Measurements from ENCODE around the gene EZH1. TPM values are rescaled to one million over a fixed set of nuclear protein-coding genes. Genes with fewer than 3 reads are reported as not detected.

Gene EZH1
- polyA plus RNA-seq, 3 donors = 37.9 to 65.1 (median 41.3) TPM

DNA sequence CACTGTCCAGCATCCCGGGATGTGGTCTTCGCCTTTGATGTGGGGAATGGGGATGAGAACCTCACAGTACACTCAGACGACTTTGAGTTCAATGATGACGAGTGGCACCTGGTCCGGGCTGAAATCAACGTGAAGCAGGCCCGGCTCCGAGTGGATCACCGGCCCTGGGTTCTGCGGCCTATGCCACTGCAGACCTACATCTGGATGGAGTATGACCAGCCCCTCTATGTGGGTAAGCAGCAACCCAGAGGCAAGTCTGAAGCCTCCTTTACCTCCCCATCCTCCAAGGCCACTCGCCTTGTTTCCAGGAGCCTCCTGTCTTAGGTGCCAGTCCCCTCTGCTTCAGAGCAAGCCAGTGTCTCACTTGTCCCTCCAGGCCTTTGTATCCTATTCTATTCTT lies 52.4 kb downstream of the EZH1 start:
- no peak for DNase-seq (ENCODE audit: extremely low read depth in 1 of 11, low read depth in 9 of 11, low spot score in 4 of 11)

DNA sequence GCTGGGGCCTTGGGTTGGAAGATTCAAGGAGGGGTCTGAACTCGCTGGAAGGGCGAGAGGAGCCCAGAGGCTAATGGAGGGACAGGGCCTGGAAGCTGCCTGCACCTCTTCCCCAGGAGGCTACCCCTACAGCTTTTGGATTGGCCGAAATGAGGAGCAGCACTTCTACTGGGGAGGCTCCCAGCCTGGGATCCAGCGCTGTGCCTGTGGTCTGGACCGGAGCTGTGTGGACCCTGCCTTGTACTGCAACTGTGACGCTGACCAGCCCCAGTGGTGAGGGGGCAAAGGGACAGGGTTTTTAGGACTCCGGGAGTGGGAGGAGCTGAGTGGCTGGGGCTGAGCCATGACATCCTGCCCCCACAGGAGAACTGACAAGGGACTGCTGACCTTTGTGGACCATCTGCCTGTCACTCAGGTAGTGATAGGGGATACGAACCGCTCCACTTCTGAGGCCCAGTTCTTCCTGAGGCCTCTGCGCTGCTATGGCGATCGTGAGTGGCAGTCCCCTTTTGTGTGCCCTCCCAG lies 53.8 kb downstream of the EZH1 start:
- DNase-seq (ENCODE audit: extremely low read depth in 1 of 11, low read depth in 9 of 11, low spot score in 4 of 11) = no peak

GRCh38 chr17:42690596-42690995 lies 54.2 kb downstream of the EZH1 start:
- no peak for DNase-seq (ENCODE audit: extremely low read depth in 1 of 11, low read depth in 9 of 11, low spot score in 4 of 11)

- no peak for DNase-seq (ENCODE audit: extremely low read depth in 1 of 11, low read depth in 9 of 11, low spot score in 4 of 11)
These were observed 57.0 kb downstream of the EZH1 start for GRCh38 chr17:42687707-42688320.

DNA sequence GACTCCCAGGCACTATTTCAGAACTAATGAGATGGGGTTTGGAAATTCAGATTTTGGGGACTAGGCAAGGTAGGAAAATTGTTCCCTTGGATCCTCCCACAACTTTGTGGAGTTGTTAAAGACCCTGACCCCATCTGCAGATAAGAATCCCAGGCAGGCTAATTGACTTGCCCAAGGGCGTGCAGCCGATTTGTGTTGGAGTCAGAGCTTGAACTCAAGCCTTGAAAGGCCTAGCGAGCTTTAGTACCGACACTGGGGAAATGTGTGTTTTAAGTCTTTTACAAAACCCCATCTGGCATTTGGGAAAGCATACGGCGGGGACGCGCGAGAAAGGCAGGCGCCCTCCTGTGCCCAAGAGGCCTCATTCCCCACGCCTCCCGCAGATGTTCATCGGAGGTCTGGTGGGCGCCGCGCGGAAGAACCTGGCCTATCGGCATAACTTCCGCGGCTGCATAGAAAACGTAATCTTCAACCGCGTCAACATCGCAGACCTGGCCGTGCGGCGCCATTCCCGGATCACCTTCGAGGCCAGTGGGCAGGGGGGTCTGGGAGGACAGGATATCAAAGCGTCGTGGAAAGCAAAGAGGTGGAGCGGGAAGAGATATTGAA lies 58.2 kb downstream of the EZH1 start:
- DNase-seq (ENCODE audit: extremely low read depth in 1 of 11, low read depth in 9 of 11, low spot score in 4 of 11) = no peak

GRCh38 chr17:42685831-42686230 lies 59.0 kb downstream of the EZH1 start:
- no peak for DNase-seq (ENCODE audit: extremely low read depth in 1 of 11, low read depth in 9 of 11, low spot score in 4 of 11)

GRCh38 chr17:42684929-42685556 lies 59.8 kb downstream of the EZH1 start:
- DNase-seq (ENCODE audit: extremely low read depth in 1 of 11, low read depth in 9 of 11, low spot score in 4 of 11) = no peak

DNA sequence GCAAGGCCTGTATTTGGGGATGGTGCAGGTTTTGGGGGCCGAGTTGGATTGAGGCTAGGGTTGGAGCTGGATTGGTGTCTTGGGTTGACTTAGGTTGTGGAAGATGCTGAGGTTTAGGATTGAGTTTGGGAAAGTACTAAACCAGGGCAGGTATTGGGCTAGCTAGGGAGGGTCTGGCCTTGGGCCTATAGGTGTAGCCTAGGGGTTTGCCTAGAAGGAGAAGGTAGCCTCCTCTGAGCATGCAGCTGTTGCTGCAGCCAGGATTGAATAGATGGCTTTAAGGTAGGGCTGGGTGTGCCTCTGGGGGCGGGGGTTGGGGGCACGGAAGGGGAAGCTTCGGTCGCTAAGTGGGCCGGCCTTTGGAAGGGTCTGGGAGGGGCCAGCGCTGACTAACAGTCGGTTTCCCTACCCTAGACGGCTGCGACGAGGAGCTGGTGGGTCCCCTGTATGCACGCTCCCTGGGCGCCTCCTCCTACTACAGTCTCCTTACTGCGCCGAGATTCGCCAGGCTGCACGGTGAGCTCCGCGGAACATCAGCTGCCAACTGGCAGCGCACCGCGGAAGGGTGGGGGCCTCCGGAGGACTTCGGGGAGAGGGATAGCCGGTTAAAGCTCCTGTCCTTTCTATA lies 61.3 kb downstream of the EZH1 start:
- DNase-seq (ENCODE audit: extremely low read depth in 1 of 11, low read depth in 9 of 11, low spot score in 4 of 11) = no peak

- peak in 2 of 11 donors; percentile 69 to 70 for DNase-seq (ENCODE audit: extremely low read depth in 1 of 11, low read depth in 9 of 11, low spot score in 4 of 11)
These were observed 62.0 kb downstream of the EZH1 start for GRCh38 chr17:42682722-42683403.

- no peak for DNase-seq (ENCODE audit: extremely low read depth in 1 of 11, low read depth in 9 of 11, low spot score in 4 of 11)
These were observed 62.7 kb downstream of the EZH1 start, which contains the start of gene CNTNAP1 for GRCh38 chr17:42681976-42682721. TSS of gene CNTNAP1 (plus strand) at chr17:42682531. CDS start at chr17:42682830, 299 bp downstream.

GRCh38 chr17:42680331-42680808 lies 64.5 kb downstream of the EZH1 start:
- DNase-seq (ENCODE audit: extremely low read depth in 1 of 11, low read depth in 9 of 11, low spot score in 4 of 11) = no peak

- peak in 6 of 11 donors; percentile 66 to 76 (median 74) for DNase-seq (ENCODE audit: extremely low read depth in 1 of 11, low read depth in 9 of 11, low spot score in 4 of 11)
These were observed 65.1 kb downstream of the EZH1 start for GRCh38 chr17:42679492-42680330.

DNA sequence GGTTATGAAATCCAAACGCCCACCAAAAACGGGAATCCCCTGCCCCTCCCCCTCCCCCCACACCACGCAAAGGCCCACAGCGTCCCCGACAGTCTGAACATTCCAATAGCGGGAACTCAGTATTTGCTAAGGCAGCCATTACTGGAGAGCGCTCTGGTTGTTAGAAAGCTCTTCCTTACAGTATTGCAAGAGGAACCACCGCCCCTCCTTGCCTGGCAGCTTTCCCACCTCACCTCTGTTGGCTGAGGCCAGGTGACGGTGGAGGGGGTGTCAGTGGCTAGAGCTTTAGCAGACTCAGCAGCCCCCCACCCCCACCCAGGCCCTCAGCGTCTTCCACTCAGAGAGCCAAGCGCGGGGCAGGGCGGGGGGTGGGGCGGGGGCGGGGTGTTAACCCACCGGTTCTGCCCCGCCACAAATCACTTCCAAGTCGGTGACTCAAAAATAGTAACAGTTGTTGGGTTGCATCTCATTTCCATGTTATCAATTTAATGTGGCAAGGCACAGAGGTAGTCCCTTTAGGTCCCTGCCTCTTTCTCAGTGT lies 65.8 kb downstream of the EZH1 start:
- no peak for DNase-seq (ENCODE audit: extremely low read depth in 1 of 11, low read depth in 9 of 11, low spot score in 4 of 11)

- DNase-seq (ENCODE audit: extremely low read depth in 1 of 11, low read depth in 9 of 11, low spot score in 4 of 11) = peak in 6 of 11 donors; percentile 74 to 82 (median 80)
These were observed 66.7 kb downstream of the EZH1 start for GRCh38 chr17:42677921-42678781.

GRCh38 chr17:42677012-42677857 lies 67.6 kb downstream of the EZH1 start:
- peak; percentile 98 to 100 (median 99) for DNase-seq (ENCODE audit: extremely low read depth in 1 of 11, low read depth in 9 of 11, low spot score in 4 of 11)
